PC-9 (cell line): Measurements from ENCODE around the gene KDM4C. TPM values are rescaled to one million over a fixed set of nuclear protein-coding genes. Genes with fewer than 3 reads are reported as not detected.
"Not testable (repeated sequence)": the region's sequence is repeated elsewhere in the genome, so short reads cannot be mapped to it uniquely, and the experiment has no call there.

Source experiments
- BruUV-seq: library from RNA; stranded (reverse); fragments of 400-500 nt; replicated peaks from 2 replicates; lab custom pipeline; 2021; lab: Mats Ljungman, UMichigan
- CTCF ChIA-PET: fragments of 300-600 bp; sonication (Branson Sonifier 250); formaldehyde crosslinking; loops from one replicate; lab custom pipeline; 2022; ENCODE audit warnings: antibody characterized with exemption; lab: Charles Lee
- POLR2A ChIA-PET: fragments of 300-600 bp; sonication (Branson Sonifier 250); formaldehyde crosslinking; loops from one replicate; lab custom pipeline; 2022; ENCODE audit warnings: antibody characterized with exemption; ENCODE audit not compliant: unreplicated experiment; lab: Charles Lee
- DNase-seq, 2 experiments: peaks; one replicate each; pipeline versions ENCODE4 v3.0.0 to v3.0.0-alpha.2; 2015 to 2022; ENCODE audit warnings: mixed read lengths in 1 of 2
- H2AFZ ChIP-seq: fragments of 200-600 bp; sonication (generic); 2 replicates; pipeline ENCODE4 v1.8.1; 2017; ENCODE audit warnings: antibody characterized with exemption
- H3F3A ChIP-seq: fragments of 200-600 bp; sonication (generic); 2 replicates; pipeline ENCODE4 v1.8.1; 2017; ENCODE audit warnings: antibody characterized with exemption, mild to moderate bottlenecking, low read depth; ENCODE audit not compliant: insufficient read depth
- H3K27ac ChIP-seq: fragments of 200-600 bp; sonication (generic); 2 replicates; pipeline ENCODE4 v1.6.1; 2016; ENCODE audit warnings: mixed run types
- H3K27me3 ChIP-seq: fragments of 200-600 bp; sonication (generic); 2 replicates; pipeline ENCODE4 v1.6.1; 2016; ENCODE audit warnings: low read depth, mixed run types; ENCODE audit not compliant: insufficient read depth
- H3K36me3 ChIP-seq: fragments of 200-600 bp; sonication (generic); 2 replicates; pipeline ENCODE4 v1.6.1; 2016; ENCODE audit warnings: low read depth, mixed run types
- H3K4me1 ChIP-seq: fragments of 200-600 bp; sonication (generic); replicated peaks from 2 replicates; pipeline ENCODE4 v1.6.1; 2016; ENCODE audit warnings: mixed run types; ENCODE audit not compliant: insufficient read depth
- H3K4me2 ChIP-seq: fragments of 200-600 bp; sonication (generic); 2 replicates; pipeline ENCODE4 v1.6.1; 2017; ENCODE audit warnings: mixed run types
- H3K4me3 ChIP-seq: fragments of 200-600 bp; sonication (generic); 2 replicates; pipeline ENCODE4 v1.6.1; 2016; ENCODE audit warnings: mixed run types
- H3K79me2 ChIP-seq: fragments of 200-600 bp; sonication (generic); 2 replicates; pipeline ENCODE4 v1.6.1; 2017; ENCODE audit warnings: low read depth, mixed run types
- H3K9me2 ChIP-seq: fragments of 200-600 bp; sonication (generic); 2 replicates; pipeline ENCODE4 v1.8.1; 2017; ENCODE audit warnings: mild to moderate bottlenecking; ENCODE audit not compliant: insufficient read depth
- H3K9me3 ChIP-seq: fragments of 200-600 bp; sonication (generic); 2 replicates; pipeline ENCODE4 v1.8.1; 2016; ENCODE audit warnings: low read depth; ENCODE audit not compliant: insufficient read depth
- H4K20me1 ChIP-seq: fragments of 200-600 bp; sonication (generic); 2 replicates; pipeline ENCODE4 v1.8.1; 2017; ENCODE audit not compliant: insufficient read depth
- EZH2 ChIP-seq: fragments of 200-600 bp; sonication (generic); IDR thresholded peaks from 2 replicates; pipeline ENCODE4 v1.8.0; 2017; ENCODE audit warnings: antibody characterized with exemption, low read depth
- intact Hi-C: fragments of 100-400 bp; cut with micrococcal nuclease; formaldehyde crosslinking; loops from one replicate; pipeline ENCODE4 v1.10.0; 2022; ENCODE audit not compliant: unreplicated experiment
- total RNA-seq: library from RNA; stranded (reverse); gene quantifications from 2 replicates; pipeline ENCODE4 v1.2.3, GENCODE V29; 2021
- TF ChIP-seq, protein P1 (sequence below): fragments of 200-600 bp; sonication (generic); conservative IDR thresholded peaks from 2 replicates; pipeline ENCODE4 v1.6.1; 2017; ENCODE audit warnings: mixed run types, antibody characterized with exemption, mild to moderate bottlenecking, moderate library complexity

The KDM4C gene
- total RNA-seq, 1 experiment from 2014 or later, result 12.9 TPM

DNA sequence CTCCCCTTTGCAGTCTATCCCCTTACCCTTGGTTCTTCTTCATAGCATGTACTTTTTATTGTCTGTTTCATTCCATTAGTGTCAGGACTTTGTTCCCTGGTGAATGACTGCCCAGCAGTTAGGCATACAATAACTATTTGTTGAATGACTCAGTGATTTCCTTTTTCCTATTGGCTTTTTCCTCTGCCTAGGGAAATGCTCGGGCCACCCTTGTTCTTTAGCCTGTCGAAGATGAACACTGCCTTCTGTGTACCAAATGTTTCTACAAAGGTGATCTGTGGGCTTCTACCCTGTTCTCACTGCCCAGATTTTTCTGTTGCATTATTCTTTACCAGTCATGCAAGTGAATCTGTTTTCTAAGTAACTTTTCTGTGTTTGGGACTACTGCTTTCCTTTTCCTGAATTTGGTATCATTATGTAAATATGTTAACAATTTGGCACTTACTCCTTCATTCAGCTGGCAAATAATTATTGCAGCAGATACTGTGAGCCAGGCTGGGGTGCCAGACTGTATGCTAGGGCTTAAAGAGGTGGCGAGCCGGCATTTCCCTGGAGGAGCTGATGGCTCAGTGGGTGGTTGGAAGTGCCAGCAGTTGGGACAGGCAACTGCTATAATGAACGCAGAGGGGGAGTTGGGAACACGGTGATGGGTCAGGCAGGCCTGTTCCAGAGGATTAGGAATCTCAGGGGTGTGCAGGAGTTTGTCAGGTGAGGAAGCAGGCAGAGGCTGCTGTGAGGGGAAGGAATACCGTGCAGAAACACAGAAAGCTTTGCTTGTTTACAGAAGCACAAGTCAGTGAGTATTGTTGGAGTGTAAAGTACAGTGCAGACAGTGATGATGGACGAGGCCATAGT is 30.6 kb downstream of the KDM4C start:
- TF ChIP-seq, protein P1, sequence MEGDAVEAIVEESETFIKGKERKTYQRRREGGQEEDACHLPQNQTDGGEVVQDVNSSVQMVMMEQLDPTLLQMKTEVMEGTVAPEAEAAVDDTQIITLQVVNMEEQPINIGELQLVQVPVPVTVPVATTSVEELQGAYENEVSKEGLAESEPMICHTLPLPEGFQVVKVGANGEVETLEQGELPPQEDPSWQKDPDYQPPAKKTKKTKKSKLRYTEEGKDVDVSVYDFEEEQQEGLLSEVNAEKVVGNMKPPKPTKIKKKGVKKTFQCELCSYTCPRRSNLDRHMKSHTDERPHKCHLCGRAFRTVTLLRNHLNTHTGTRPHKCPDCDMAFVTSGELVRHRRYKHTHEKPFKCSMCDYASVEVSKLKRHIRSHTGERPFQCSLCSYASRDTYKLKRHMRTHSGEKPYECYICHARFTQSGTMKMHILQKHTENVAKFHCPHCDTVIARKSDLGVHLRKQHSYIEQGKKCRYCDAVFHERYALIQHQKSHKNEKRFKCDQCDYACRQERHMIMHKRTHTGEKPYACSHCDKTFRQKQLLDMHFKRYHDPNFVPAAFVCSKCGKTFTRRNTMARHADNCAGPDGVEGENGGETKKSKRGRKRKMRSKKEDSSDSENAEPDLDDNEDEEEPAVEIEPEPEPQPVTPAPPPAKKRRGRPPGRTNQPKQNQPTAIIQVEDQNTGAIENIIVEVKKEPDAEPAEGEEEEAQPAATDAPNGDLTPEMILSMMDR, result no peak
- no peak for TF ChIP-seq EZH2
- POLR2A ChIA-PET, result no interaction called here
- no peaks in the 10 kb centered on the region for H3K9me2 ChIP-seq

DNA sequence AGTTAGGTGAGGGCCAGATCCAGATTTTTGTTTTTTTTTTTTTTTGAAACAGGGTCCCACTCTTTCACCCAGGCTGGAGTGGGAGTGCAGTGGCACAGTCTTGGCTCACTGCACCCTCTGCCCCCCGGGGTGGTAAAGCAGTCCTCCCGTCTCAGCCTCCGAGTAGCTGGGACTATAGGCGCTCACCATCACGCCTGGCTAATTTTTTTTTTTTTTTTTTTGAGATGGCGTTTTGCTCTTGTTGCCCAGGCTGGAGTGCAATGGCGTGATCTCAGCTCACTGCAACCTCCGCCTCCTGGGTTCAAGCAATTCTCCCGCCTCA is 31.2 kb downstream of the KDM4C start:
- BruUV-seq, H3K9me2 ChIP-seq, H3K9me3 ChIP-seq, H3K4me1 ChIP-seq, CTCF ChIA-PET, H3K27ac ChIP-seq, H3K36me3 ChIP-seq, H4K20me1 ChIP-seq, DNase-seq, intact Hi-C loops, H3K79me2 ChIP-seq, H3K27me3 ChIP-seq, H2AFZ ChIP-seq, H3F3A ChIP-seq, H3K4me3 ChIP-seq, POLR2A ChIA-PET, H3K4me2 ChIP-seq: not testable (repeated sequence)

More for the DNA sequence above, 30.6 kb downstream of the KDM4C start:
- CTCF ChIA-PET, result no interaction called here
- no TSS peak for BruUV-seq
- Histone ChIP-seq H3K4me2 (no peak overlapping the region), H2AFZ (no peak overlapping the region), H3K4me1 (no peaks in the 10 kb centered on the region), H3K27me3 (no peaks in the 10 kb centered on the region), H3K4me3 (no peak overlapping the region), H3K27ac (no peak overlapping the region), H3F3A (no peaks in the 10 kb centered on the region), H3K9me3 (no peaks in the 10 kb centered on the region), H3K36me3 (no peaks in the 10 kb centered on the region), H3K79me2 (0 out of 2 replicates have a peak, but pooled peaks cover 6% of the 10 kb centered on the region), H4K20me1 (peaks cover 6% of the 10 kb centered on the region; the same call in 1 of the 2 replicates)
- no peak for DNase-seq
- intact Hi-C loops, result no loop called here

DNA sequence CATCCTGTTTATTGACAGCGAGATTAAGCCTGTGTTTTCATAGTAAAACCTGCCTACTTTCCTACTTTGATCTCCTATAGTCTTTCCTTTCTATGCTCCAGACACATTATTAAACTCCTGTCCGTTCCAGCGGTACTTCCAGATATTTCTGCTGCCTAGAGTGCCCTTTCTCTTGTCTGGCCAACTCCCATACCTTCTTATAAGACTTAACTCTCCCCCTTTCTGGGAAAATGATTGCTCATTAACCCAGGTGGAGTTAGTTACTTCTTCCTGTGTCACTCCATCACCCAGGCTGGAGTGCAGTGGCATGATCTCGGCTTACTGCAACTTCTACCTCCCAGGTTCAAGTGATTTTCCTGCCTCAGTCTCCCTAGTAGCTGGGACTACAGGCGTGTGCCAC is 33.1 kb downstream of the KDM4C start:
- intact Hi-C loops, result no loop called here
- H3K36me3 ChIP-seq, result no peaks in the 10 kb centered on the region

More for the DNA sequence above, 33.1 kb downstream of the KDM4C start:
- BruUV-seq, result no TSS peak
- Histone ChIP-seq H2AFZ (no peak overlapping the region), H4K20me1 (peaks cover 6% of the 10 kb centered on the region; the same call in 1 of the 2 replicates), H3K27ac (no peak overlapping the region), H3F3A (no peaks in the 10 kb centered on the region), H3K4me2 (no peak overlapping the region), H3K9me3 (no peaks in the 10 kb centered on the region), H3K9me2 (no peaks in the 10 kb centered on the region), H3K4me1 (no peaks in the 10 kb centered on the region), H3K4me3 (no peak overlapping the region), H3K79me2 (0 out of 2 replicates have a peak, but pooled peaks cover 5% of the 10 kb centered on the region), H3K27me3 (no peaks in the 10 kb centered on the region)
- TF ChIP-seq EZH2, result no peak
- TF ChIP-seq, protein P1, result no peak
- DNase-seq, result no peak
- ChIA-PET POLR2A (no interaction called here), CTCF (no interaction called here)
